HEK293T (cell line): ENCODE measurements around the gene CSTF3.
"Not testable (repeated sequence)": the region's sequence is repeated elsewhere in the genome, so short reads cannot be mapped to it uniquely, and the experiment has no call there.

Experiments used
- CTCF ChIA-PET: fragments of 350-600 bp; formaldehyde crosslinking; extraction: SDS; loops from one replicate; lab custom pipeline; 2021; ENCODE audit warnings: antibody characterized with exemption, inconsistent platforms; lab: Yijun Ruan, JAX
- POLR2A ChIA-PET: fragments of 350-600 bp; formaldehyde crosslinking; extraction: SDS; loops from one replicate; lab custom pipeline; 2020; ENCODE audit warnings: antibody characterized with exemption, inconsistent platforms; lab: Yijun Ruan, JAX
- DNase-seq: peaks from one replicate; pipeline ENCODE4 v3.0.0; 2012; ENCODE audit warnings: mixed read lengths; ENCODE audit errors: extremely low spot score
- ARNT ChIP-seq: fragments of 450-650 bp; IDR thresholded peaks from 2 replicates; pipeline ENCODE4 v1.6.1; 2017; ENCODE audit warnings: mild to moderate bottlenecking
- BHLHE40 ChIP-seq: fragments of 450-650 bp; IDR thresholded peaks from 2 replicates; pipeline ENCODE4 v1.6.1; 2016; ENCODE audit warnings: mild to moderate bottlenecking, moderate library complexity, borderline replicate concordance
- CTBP1 ChIP-seq: fragments of 450-650 bp; IDR thresholded peaks from 2 replicates; pipeline ENCODE4 v1.6.1; 2016; ENCODE audit warnings: borderline replicate concordance
- ELF4 ChIP-seq: fragments of 450-650 bp; IDR thresholded peaks from 2 replicates; pipeline ENCODE4 v1.6.1; 2017; ENCODE audit warnings: antibody characterized with exemption
- FOXA1 ChIP-seq: fragments of 450-650 bp; IDR thresholded peaks from 2 replicates; pipeline ENCODE4 v1.6.1; 2016; ENCODE audit warnings: mild to moderate bottlenecking
- FOXK2 ChIP-seq: fragments of 450-650 bp; IDR thresholded peaks from 2 replicates; pipeline ENCODE4 v1.6.1; 2016; ENCODE audit warnings: mild to moderate bottlenecking
- FOXM1 ChIP-seq: fragments of 450-650 bp; IDR thresholded peaks from 2 replicates; pipeline ENCODE4 v1.6.1; 2017; ENCODE audit warnings: mild to moderate bottlenecking, borderline replicate concordance
- HDGF ChIP-seq: fragments of 450-650 bp; IDR thresholded peaks from 2 replicates; pipeline ENCODE4 v1.6.1; 2017; ENCODE audit warnings: antibody characterized with exemption, borderline replicate concordance
- L3MBTL2 ChIP-seq: fragments of 450-650 bp; conservative IDR thresholded peaks from 2 replicates; pipeline ENCODE4 v1.6.1; 2016; ENCODE audit warnings: mild to moderate bottlenecking
- LEF1 ChIP-seq: fragments of 450-650 bp; IDR thresholded peaks from 2 replicates; pipeline ENCODE4 v1.6.1; 2017; ENCODE audit warnings: mild to moderate bottlenecking, borderline replicate concordance
- NFRKB ChIP-seq: fragments of 450-650 bp; IDR thresholded peaks from 2 replicates; pipeline ENCODE4 v1.6.1; 2016; ENCODE audit warnings: mild to moderate bottlenecking, moderate library complexity
- SP1 ChIP-seq: fragments of 450-650 bp; IDR thresholded peaks from 2 replicates; pipeline ENCODE4 v1.6.1; 2017
- SUZ12 ChIP-seq: fragments of 450-650 bp; IDR thresholded peaks from 2 replicates; pipeline ENCODE4 v1.6.1; 2016; ENCODE audit warnings: mild to moderate bottlenecking
- TARDBP ChIP-seq: fragments of 450-650 bp; IDR thresholded peaks from 2 replicates; pipeline ENCODE4 v1.6.1; 2016
- ZNF384 ChIP-seq: fragments of 450-650 bp; IDR thresholded peaks from 2 replicates; pipeline ENCODE4 v1.6.1; 2016
- TF ChIP-seq, protein P1 (sequence below): fragments of 450-650 bp; IDR thresholded peaks from 2 replicates; pipeline ENCODE4 v1.6.1; 2016

CSTF3 gene

DNA sequence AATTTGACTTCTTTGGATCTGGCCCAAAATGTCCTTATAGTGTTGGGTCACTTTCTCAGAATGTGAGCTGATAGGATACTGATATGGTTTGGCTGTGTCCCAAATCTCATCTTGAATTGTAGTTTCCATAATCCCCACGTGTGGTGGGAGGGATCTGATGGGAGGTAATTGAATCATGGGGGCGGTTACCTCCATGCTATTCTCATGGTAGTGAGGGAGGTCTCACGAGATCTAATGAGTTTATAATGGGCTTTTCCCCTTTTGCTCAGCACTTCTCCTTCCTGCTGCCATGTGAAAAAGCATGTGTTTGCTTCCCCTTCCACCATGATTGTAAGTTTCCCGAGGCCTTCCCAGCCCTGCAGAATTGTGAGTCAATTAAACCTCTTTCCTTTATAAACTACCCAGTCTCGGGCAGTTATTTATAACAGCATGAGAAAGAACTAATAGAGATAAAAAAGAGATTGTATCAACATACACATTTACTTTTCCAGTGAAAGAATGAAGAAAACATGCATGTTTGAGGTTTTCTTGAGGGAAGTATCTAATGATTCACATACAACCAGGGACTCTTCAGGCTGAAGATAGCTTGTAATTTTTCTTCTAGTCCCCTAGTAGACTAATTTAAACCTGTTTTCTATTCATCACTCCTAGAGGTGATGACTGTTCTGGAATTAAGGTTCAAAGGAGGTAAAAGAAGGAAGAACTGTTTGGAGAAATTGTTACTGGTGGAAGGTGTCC lies 17.3 kb upstream of the CSTF3 start:
- ChIA-PET CTCF (interaction anchor here (0.7 kb wide), 1 partner anchor 13 kb away, joined by 3 read pairs; no protein-coding TSS in a partner anchor), POLR2A (no interaction called here)
- DNase-seq, result no peak
- TF ChIP-seq SUZ12 (no peak), L3MBTL2 (no peak), ZNF384 (no peak), ELF4 (no peak), LEF1 (no peak), SP1 (no peak), FOXK2 (no peak), CTBP1 (no peak), NFRKB (no peak), FOXA1 (no peak), FOXM1 (no peak), BHLHE40 (no peak), ARNT (no peak), HDGF (no peak), TARDBP (no peak)
- TF ChIP-seq, protein P1, sequence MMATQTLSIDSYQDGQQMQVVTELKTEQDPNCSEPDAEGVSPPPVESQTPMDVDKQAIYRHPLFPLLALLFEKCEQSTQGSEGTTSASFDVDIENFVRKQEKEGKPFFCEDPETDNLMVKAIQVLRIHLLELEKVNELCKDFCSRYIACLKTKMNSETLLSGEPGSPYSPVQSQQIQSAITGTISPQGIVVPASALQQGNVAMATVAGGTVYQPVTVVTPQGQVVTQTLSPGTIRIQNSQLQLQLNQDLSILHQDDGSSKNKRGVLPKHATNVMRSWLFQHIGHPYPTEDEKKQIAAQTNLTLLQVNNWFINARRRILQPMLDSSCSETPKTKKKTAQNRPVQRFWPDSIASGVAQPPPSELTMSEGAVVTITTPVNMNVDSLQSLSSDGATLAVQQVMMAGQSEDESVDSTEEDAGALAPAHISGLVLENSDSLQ, result no peak

DNA sequence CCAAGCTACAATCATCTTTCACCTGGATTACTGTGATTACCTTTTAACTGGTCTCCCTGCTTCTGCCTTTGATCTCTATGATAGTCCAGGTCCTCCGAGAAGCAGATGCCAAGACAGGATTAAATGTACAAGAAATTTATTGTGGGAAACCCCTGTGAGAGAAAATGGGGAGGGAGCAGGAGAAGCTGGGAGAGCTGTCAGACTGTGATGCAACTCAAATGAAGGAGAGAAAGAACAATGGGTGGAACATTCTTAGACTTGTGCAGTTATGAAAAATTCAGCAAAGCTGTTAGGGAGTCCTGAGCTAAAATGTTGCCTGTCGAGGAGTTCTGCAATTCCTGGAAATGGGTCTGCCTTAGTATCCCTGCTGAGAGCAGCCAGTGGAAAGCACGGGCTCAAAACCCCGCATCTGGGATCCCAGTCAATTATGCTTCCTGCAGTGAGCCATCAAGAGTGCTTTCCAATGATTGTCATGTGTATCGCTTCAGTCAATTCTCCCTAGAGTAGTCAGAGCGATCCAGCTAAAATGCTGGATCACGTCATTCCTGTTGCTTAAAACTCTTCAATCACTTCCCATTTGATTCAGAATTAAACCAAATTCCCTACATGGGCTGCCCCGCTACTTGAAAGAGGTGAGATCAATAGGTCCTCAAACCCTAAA lies 16.5 kb upstream of the CSTF3 start:
- no peak for DNase-seq
- ChIA-PET POLR2A (no interaction called here), CTCF (no interaction called here)
- TF ChIP-seq SP1 (no peak), FOXK2 (no peak), FOXA1 (no peak), TARDBP (no peak), SUZ12 (no peak), ELF4 (no peak), LEF1 (no peak), HDGF (no peak), FOXM1 (no peak), BHLHE40 (no peak), L3MBTL2 (no peak), CTBP1 (no peak), NFRKB (no peak)
- TF ChIP-seq, protein P1, result no peak

DNA sequence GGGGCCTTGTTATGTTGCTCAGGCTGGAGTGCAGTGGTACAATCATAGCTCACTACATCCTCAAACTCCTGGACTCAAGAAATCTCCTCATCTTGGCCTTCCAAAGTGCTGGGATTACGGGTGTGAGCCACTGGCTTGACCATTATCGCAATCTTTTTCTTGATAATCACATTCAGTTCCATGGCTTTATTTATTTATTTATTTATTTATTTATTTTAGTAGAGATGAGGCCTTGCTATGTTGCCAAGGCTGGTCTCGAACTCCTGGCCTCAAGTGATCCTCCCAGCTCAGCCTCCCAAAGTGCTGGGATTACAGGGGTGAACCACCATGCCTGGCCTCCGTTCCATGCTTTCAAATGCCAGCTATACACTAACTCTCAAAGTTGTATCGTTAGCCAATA lies 15.5 kb upstream of the CSTF3 start:
- ChIA-PET POLR2A (interaction anchor here (1.0 kb wide), 1 partner anchor 16 kb away, joined by 5 read pairs; the partner anchor contains the start of gene CSTF3), CTCF (interaction anchor here (0.5 kb wide), 1 partner anchor 1199 kb away, joined by 6 read pairs; no protein-coding TSS in a partner anchor)
- DNase-seq, result not testable (repeated sequence)

DNA sequence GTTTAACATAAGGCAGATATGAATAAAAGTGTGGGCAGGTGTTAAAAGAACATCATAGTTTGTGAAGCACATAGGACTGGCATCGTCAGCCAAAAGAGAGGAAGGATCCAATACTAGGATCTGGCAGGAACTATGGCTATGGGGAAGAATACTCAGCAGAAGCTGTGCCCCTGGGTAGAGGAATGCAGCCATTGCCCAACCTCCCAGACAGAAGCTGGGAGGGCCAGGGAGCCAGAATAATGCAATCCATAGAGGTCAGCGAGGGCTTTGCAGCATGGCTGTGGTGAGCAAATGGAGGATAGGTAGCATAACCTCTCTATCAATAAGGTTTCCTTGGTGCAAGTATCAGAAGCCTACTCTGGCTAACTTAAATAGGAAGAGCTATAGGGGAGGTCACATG lies 11.7 kb upstream of the CSTF3 start:
- no peak for DNase-seq
- ChIA-PET CTCF (interaction anchor here (0.7 kb wide), 1 partner anchor 528 kb away, joined by 6 read pairs; no protein-coding TSS in a partner anchor), POLR2A (interaction anchor here (0.5 kb wide), 1 partner anchor 166 kb away, joined by 3 read pairs; no protein-coding TSS in a partner anchor)

DNA sequence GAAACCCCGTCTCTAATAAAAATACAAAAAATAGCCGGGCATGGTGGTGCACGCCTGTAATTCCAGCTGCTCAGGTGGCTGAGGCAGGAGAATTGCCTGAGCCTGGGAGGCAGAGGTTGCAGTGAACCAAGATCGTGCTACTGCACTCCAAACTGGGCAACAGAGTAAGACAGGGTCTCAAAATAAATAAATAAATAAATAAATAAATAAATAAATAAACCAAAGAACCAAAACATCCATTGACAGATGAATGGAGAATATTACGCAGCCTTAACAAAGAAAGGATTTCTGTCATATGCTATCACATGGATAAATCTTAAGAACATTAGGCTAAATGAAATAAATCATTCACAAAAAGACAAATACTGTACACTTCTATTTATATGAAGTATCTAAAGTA lies 11.1 kb upstream of the CSTF3 start:
- ChIA-PET POLR2A (interaction anchor here (0.5 kb wide), 1 partner anchor 165 kb away, joined by 3 read pairs; no protein-coding TSS in a partner anchor), CTCF (no interaction called here)
- DNase-seq, result no peak
- TF ChIP-seq ZNF384, result no peak
- TF ChIP-seq FOXK2, result no peak
- TF ChIP-seq BHLHE40, result no peak
- no peak for TF ChIP-seq FOXM1
- TF ChIP-seq HDGF, result no peak
- TF ChIP-seq TARDBP, result no peak
- TF ChIP-seq CTBP1, result no peak
- TF ChIP-seq L3MBTL2, result no peak

More for the DNA sequence above, 11.7 kb upstream of the CSTF3 start:
- TF ChIP-seq SP1, result no peak
- TF ChIP-seq FOXK2, result no peak
- no peak for TF ChIP-seq CTBP1
- TF ChIP-seq BHLHE40, result no peak
- no peak for TF ChIP-seq TARDBP
- no peak for TF ChIP-seq ZNF384
- TF ChIP-seq FOXM1, result no peak
- TF ChIP-seq LEF1, result no peak
- no peak for TF ChIP-seq HDGF
- TF ChIP-seq L3MBTL2, result no peak
- TF ChIP-seq NFRKB, result no peak
- TF ChIP-seq ARNT, result no peak
- TF ChIP-seq FOXA1, result no peak
- TF ChIP-seq, protein P1, result no peak
- no peak for TF ChIP-seq SUZ12
- no peak for TF ChIP-seq ELF4

DNA sequence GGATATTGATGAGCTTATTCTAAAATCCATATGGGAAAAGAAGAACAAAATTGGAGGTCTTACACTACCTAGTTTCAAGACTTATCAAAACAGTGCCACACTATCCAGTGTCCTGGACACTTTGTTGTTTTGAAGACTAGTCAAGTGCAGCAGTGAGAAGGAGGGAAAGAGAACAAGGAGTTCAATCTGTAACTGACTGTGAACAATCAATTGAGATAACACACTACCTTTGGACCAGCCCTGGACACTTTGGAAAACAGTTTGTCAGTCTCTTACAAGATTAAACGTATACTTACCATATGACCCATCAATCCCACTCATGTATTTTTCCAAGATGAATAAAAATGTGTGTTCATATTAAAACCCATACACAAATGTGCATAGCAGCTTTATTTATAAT lies 10.0 kb upstream of the CSTF3 start:
- no peak for TF ChIP-seq BHLHE40
- no peak for TF ChIP-seq L3MBTL2
- TF ChIP-seq, protein P1, result no peak
- TF ChIP-seq TARDBP, result no peak
- ChIA-PET CTCF (no interaction called here), POLR2A (no interaction called here)
- no peak for DNase-seq
